ENCODE results near the gene LHB.

DNA sequence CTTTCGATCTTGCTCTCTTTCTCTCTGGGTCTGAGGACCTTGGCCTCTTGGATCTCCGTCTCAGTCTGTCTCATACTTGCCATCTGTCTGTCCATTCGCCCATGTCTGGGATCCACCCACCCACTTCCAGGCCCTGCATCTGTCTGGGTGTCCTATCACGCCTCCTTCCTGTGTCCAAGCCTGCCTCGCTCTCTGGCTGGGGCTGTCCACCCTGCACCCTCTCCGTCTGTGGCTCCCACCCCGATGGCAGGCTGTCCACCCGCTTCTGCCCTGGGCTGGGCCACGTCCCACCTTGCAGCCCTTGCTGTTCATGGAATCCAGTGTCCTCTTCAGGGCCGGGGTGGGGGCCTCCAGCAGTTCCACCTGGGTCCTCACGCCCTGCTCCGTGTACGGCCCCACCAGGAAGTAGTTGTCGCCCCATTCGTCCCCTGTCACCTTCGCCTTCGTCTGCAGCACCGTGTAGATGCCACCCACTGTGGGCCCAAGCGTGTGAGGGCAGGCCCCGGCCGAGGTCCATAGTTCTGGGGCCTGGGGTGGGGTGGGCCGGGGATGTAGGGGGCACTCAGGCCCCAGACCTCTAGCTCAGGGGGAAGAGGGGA, 25.8 kb downstream of the LHB start:
- TF ChIP-seq POLR2A (IDR thresholded peaks at IDR 0.05; ENCODE audit: low read depth, low read length) (no peak), TAF1 (IDR thresholded peaks at IDR 0.05; ENCODE audit: borderline replicate concordance, low read depth, low read length) (no peak), POLR2AphosphoS5 (IDR thresholded peaks at IDR 0.05; ENCODE audit: low read depth, low read length) (no peak)

Measured in GM12892 (cell line).